ENCODE measurements around the gene PRMT3. TPM values are rescaled to one million over a fixed set of nuclear protein-coding genes. Genes with fewer than 3 reads are reported as not detected.

PRMT3 gene
- total RNA-seq, 1 donor from 2014 or later: 26.1 TPM

- no peak for TF ChIP-seq CTCF (conservative IDR thresholded peaks at IDR 0.05)
- H3K9me3 Mint-ChIP-seq: no peaks in the 10 kb centered on the region
- H3K4me1 Mint-ChIP-seq: no peaks in the 10 kb centered on the region
- DNase-seq (ENCODE audit: low read depth, low spot score): no peak
- no peak overlapping the region for H3K27ac Mint-ChIP-seq (ENCODE audit: unreplicated experiment)
- H3K27me3 Mint-ChIP-seq (ENCODE audit: low read depth): no peaks in the 10 kb centered on the region
- no peak overlapping the region for H3K4me3 Mint-ChIP-seq
- no peaks in the 10 kb centered on the region for H3K36me3 Mint-ChIP-seq (ENCODE audit: low read depth)
These were observed 65.1 kb downstream of the PRMT3 start for GRCh38 chr11:20452585-20452984.

- no peak overlapping the region for H3K4me3 Mint-ChIP-seq
- TF ChIP-seq CTCF (conservative IDR thresholded peaks at IDR 0.05): no peak
- H3K9me3 Mint-ChIP-seq: no peaks in the 10 kb centered on the region
- no peak overlapping the region for H3K27ac Mint-ChIP-seq (ENCODE audit: unreplicated experiment)
- DNase-seq (ENCODE audit: low read depth, low spot score): no peak
- no peaks in the 10 kb centered on the region for H3K36me3 Mint-ChIP-seq (ENCODE audit: low read depth)
- peaks cover 4% of the 10 kb centered on the region for H3K4me1 Mint-ChIP-seq
- H3K27me3 Mint-ChIP-seq (ENCODE audit: low read depth): no peaks in the 10 kb centered on the region
These were observed 66.3 kb downstream of the PRMT3 start for GRCh38 chr11:20453657-20454316.

- H3K27me3 Mint-ChIP-seq (ENCODE audit: low read depth): no peaks in the 10 kb centered on the region
- DNase-seq (ENCODE audit: low read depth, low spot score): no peak
- peaks cover 4% of the 10 kb centered on the region for H3K4me1 Mint-ChIP-seq
- no peak for TF ChIP-seq CTCF (conservative IDR thresholded peaks at IDR 0.05)
- H3K9me3 Mint-ChIP-seq: no peaks in the 10 kb centered on the region
- H3K27ac Mint-ChIP-seq (ENCODE audit: unreplicated experiment): no peak overlapping the region
- no peaks in the 10 kb centered on the region for H3K36me3 Mint-ChIP-seq (ENCODE audit: low read depth)
- no peak overlapping the region for H3K4me3 Mint-ChIP-seq
These were observed 69.7 kb downstream of the PRMT3 start for GRCh38 chr11:20457001-20457799.

GRCh38 chr11:20457934-20458680 lies 70.6 kb downstream of the PRMT3 start:
- Mint-ChIP-seq H3K4me1 (peaks cover 4% of the 10 kb centered on the region), H3K27ac (ENCODE audit: unreplicated experiment) (no peak overlapping the region), H3K27me3 (ENCODE audit: low read depth) (no peaks in the 10 kb centered on the region), H3K4me3 (no peak overlapping the region), H3K36me3 (ENCODE audit: low read depth) (no peaks in the 10 kb centered on the region), H3K9me3 (no peaks in the 10 kb centered on the region)
- no peak for TF ChIP-seq CTCF (conservative IDR thresholded peaks at IDR 0.05)
- no peak for DNase-seq (ENCODE audit: low read depth, low spot score)

- H3K27ac Mint-ChIP-seq (ENCODE audit: unreplicated experiment): no peak overlapping the region
- TF ChIP-seq CTCF (conservative IDR thresholded peaks at IDR 0.05): no peak
- no peak overlapping the region for H3K4me3 Mint-ChIP-seq
- no peaks in the 10 kb centered on the region for H3K27me3 Mint-ChIP-seq (ENCODE audit: low read depth)
- no peaks in the 10 kb centered on the region for H3K9me3 Mint-ChIP-seq
- peaks cover 4% of the 10 kb centered on the region for H3K4me1 Mint-ChIP-seq
- no peaks in the 10 kb centered on the region for H3K36me3 Mint-ChIP-seq (ENCODE audit: low read depth)
- DNase-seq (ENCODE audit: low read depth, low spot score): no peak
These were observed 71.6 kb downstream of the PRMT3 start for GRCh38 chr11:20458905-20459632.

Measured in neural crest cell (in vitro differentiated cells).